ENCODE data around the gene ARHGAP9.

DNA sequence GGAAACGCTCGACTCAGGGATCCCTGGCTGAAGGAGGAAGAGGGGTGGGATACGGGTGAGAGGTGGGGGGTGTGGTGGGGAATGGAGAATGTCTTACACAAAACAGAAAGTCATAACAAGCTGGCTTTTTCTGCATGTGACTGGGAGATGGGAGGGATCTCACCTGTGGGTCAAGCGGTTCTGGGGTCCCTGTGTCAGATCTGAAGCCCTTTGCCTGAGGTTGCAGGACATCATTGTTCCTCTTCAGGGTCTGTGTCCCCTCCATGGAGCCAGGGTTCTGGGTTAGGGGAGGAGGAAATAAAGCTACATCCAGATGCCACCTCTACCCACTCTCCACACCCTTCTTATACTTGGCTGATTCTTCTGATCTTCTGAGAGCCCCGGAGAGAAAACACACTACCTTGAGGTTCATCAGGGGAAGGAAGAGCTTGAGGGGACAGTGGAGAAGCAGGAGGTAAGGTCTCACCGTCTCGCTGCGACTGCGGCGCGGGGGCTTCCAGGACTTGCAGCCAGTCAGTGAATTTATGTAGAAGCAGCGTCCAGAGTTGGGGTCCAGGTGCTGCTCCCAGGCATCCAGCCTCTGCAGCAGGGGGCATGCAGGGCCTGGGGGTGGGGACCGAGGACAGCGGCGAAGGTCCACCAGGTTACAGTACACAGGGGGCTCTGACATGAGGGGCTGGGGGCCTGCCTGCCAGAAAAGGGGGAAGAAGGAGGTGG is 2.5 kb downstream of the ARHGAP9 start:
- TF ChIP-seq, protein P1, sequence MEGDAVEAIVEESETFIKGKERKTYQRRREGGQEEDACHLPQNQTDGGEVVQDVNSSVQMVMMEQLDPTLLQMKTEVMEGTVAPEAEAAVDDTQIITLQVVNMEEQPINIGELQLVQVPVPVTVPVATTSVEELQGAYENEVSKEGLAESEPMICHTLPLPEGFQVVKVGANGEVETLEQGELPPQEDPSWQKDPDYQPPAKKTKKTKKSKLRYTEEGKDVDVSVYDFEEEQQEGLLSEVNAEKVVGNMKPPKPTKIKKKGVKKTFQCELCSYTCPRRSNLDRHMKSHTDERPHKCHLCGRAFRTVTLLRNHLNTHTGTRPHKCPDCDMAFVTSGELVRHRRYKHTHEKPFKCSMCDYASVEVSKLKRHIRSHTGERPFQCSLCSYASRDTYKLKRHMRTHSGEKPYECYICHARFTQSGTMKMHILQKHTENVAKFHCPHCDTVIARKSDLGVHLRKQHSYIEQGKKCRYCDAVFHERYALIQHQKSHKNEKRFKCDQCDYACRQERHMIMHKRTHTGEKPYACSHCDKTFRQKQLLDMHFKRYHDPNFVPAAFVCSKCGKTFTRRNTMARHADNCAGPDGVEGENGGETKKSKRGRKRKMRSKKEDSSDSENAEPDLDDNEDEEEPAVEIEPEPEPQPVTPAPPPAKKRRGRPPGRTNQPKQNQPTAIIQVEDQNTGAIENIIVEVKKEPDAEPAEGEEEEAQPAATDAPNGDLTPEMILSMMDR (IDR thresholded peaks at IDR 0.05 in 8 of 11, conservative IDR thresholded peaks at IDR 0.05 in 3 of 11), result no peak
- TF ChIP-seq POLR2A (IDR thresholded peaks at IDR 0.05) (no peak), POLR2AphosphoS5 (IDR thresholded peaks at IDR 0.05) (peak in 1 of 3 donors; percentile 19)
